D721Med (cell line): ENCODE measurements around the gene ATP6V0D1.
"Not testable (repeated sequence)": the region's sequence is repeated elsewhere in the genome, so short reads cannot be mapped to it uniquely, and the experiment has no call there.

ENCODE experiments used
- DNase-seq: peaks from one replicate; pipeline ENCODE4 v3.0.0; 2011; ENCODE audit warnings: low spot score; ENCODE audit not compliant: insufficient read length
- FAIRE-seq: peaks from 2 replicates; lab custom pipeline; 2011; peaks lifted over from hg19 to GRCh38; lab: Jason Lieb, UNC
- CTCF ChIP-seq: IDR thresholded peaks from 2 replicates; pipeline ENCODE4 v1.5.1; 2012; ENCODE audit warnings: mild to moderate bottlenecking, control low read depth; ENCODE audit not compliant: insufficient read depth; ENCODE audit errors: missing control alignments

The ATP6V0D1 gene

GRCh38 chr16:67419931-67420330 lies 61.0 kb downstream of the ATP6V0D1 start:
- TF ChIP-seq CTCF = no peak
- FAIRE-seq (no peak), DNase-seq (no peak)

- DNase-seq = no peak
- FAIRE-seq = no peak
- no peak for TF ChIP-seq CTCF
These were observed 61.5 kb downstream of the ATP6V0D1 start for GRCh38 chr16:67419502-67419901.

DNA sequence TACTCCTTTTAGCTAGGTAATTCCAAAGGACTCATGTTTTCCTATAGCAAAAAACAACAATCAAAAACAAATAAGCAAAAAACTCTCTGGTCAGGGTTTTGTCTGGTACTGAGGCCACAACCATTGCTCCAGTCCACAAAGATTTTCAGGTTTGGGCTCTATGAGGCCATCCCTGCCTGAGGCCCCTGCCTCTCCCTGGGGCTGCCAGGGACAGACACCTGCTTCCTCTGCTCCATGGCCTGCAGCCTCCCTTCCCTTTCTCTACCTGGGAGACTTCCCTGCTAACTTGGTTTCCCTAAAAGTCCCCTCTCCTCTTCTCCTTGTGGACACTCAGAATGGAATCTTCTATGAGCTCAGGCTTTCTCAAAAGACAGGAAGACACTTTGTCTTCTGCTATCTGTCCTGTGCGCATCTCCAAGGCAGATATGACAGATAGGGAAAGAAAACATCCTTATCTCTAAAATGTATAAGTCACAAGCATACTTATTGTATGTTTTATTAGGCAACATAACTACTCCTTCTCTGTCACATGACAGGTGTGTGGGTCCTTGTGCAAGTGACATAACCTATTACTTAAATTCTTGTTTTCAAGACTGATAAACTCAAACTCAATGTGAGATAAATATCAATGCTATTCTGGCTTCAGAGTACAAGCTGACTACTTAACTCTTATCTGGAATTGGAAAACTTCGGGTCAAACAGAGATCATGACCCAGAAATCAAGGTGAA lies 63.5 kb downstream of the ATP6V0D1 start:
- DNase-seq (no peak), FAIRE-seq (no peak)
- TF ChIP-seq CTCF = no peak

DNA sequence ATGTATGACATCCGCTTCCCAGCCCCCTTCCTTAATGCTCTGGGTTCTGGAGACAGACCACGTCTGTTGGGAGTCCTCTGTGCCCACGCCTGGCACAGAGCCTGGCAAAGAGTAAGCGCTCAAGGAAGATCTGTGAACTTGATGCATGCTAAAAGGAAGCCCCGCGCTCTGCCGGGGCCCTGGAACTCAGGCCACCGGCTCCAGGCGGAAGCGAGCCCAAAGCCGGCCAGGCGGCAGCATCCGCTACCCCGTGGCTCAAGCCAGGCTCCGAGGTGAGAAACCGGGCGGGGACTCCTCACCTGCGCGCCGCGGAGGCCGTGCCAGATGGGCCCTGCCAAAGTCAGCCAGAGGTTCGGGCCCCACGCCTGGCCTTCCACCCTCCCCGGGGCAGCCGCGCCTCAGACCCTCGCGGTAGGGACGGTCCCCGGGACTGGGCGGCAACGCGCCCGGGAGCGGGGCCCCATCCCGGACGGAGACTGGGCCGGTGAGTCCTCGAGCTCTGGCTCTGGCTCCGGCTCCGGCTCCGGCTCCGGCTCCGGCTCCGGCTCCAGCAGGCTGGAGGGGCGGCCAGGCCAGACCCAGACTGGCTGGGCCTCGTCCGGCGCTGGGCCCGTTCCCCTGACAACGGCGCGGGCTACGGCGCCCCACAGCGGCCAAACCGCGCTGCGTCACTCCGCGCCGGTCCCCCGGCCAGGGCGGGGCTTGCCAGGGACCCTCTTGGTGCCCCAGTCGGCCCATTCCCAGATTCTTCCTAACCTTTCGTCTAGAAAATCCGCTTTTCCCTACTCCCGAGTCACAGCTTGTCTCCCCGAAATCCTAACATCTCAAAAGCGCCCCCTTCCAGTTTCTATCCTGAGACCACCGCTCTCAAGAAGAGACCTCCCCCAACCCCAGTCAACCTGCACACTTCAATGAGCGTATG lies 64.8 kb downstream of the ATP6V0D1 start, which contains the start of gene ZDHHC1:
ZDHHC1 (minus strand) TSS at position 606 of the 922 bp plus-strand sequence. CDS start 8,702 bp downstream, outside the sequence.
- DNase-seq (peak; percentile 67), FAIRE-seq (no peak)
- peak; percentile 59 for TF ChIP-seq CTCF

- not testable (repeated sequence) for FAIRE-seq, DNase-seq
These were observed 65.5 kb downstream of the ATP6V0D1 start for GRCh38 chr16:67415421-67415820.

GRCh38 chr16:67413978-67414911 lies 66.7 kb downstream of the ATP6V0D1 start:
- DNase-seq (no peak), FAIRE-seq (no peak)
- no peak for TF ChIP-seq CTCF

- no peak for FAIRE-seq
- TF ChIP-seq CTCF = no peak
- no peak for DNase-seq
These were observed 68.7 kb downstream of the ATP6V0D1 start for GRCh38 chr16:67412294-67412693.
